ENCODE measurements around the gene ZNF512B. TPM values are rescaled to one million over a fixed set of nuclear protein-coding genes. Genes with fewer than 3 reads are reported as not detected.

The ZNF512B gene
- total and polyA plus RNA-seq, 2 experiments from 2014 or later: 6.1 to 28.8 TPM

DNA sequence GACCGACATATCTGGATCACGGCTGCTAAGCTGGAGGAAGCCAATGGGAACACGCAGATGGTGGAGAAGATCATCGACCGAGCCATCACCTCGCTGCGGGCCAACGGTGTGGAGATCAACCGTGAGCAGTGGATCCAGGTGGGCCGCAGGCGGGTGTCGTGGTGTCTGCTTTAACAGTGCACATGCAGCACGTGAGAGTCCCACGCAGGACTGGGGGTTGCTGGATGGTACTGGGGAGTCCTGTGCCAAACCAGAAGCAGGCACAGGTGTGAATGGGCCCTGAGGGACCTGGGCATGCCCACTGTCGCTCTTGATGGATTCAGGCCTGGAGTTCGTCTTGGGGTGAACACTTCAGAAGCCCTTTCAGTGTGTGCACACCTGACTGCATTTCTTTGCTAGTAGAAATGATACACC lies 41.6 kb upstream of the ZNF512B start:
- Mint-ChIP-seq H3K27me3 (ENCODE audit: insufficient read depth, low read depth, poor library complexity) (no peaks in the 10 kb centered on the region), H3K36me3 (ENCODE audit: low read depth) (peaks cover 66% of the 10 kb centered on the region), H3K9me3 (no peaks in the 10 kb centered on the region), H3K4me3 (no peak overlapping the region), H3K4me1 (no peaks in the 10 kb centered on the region), H3K27ac (no peak overlapping the region)
- 0 out of 2 replicates have a peak, but pooled peaks cover 8% of the 10 kb centered on the region for H3F3A ChIP-seq (replicated peaks; ENCODE audit: low read depth)
- no peak overlapping the region for H2AFZ ChIP-seq
- no peak overlapping the region for H3K4me2 ChIP-seq
- peaks cover 15% of the 10 kb centered on the region for H3K79me2 ChIP-seq (replicated peaks; ENCODE audit: insufficient read depth)
- no peak overlapping the region for H3K27ac ChIP-seq (ENCODE audit: low read depth)
- TF ChIP-seq, protein P1, sequence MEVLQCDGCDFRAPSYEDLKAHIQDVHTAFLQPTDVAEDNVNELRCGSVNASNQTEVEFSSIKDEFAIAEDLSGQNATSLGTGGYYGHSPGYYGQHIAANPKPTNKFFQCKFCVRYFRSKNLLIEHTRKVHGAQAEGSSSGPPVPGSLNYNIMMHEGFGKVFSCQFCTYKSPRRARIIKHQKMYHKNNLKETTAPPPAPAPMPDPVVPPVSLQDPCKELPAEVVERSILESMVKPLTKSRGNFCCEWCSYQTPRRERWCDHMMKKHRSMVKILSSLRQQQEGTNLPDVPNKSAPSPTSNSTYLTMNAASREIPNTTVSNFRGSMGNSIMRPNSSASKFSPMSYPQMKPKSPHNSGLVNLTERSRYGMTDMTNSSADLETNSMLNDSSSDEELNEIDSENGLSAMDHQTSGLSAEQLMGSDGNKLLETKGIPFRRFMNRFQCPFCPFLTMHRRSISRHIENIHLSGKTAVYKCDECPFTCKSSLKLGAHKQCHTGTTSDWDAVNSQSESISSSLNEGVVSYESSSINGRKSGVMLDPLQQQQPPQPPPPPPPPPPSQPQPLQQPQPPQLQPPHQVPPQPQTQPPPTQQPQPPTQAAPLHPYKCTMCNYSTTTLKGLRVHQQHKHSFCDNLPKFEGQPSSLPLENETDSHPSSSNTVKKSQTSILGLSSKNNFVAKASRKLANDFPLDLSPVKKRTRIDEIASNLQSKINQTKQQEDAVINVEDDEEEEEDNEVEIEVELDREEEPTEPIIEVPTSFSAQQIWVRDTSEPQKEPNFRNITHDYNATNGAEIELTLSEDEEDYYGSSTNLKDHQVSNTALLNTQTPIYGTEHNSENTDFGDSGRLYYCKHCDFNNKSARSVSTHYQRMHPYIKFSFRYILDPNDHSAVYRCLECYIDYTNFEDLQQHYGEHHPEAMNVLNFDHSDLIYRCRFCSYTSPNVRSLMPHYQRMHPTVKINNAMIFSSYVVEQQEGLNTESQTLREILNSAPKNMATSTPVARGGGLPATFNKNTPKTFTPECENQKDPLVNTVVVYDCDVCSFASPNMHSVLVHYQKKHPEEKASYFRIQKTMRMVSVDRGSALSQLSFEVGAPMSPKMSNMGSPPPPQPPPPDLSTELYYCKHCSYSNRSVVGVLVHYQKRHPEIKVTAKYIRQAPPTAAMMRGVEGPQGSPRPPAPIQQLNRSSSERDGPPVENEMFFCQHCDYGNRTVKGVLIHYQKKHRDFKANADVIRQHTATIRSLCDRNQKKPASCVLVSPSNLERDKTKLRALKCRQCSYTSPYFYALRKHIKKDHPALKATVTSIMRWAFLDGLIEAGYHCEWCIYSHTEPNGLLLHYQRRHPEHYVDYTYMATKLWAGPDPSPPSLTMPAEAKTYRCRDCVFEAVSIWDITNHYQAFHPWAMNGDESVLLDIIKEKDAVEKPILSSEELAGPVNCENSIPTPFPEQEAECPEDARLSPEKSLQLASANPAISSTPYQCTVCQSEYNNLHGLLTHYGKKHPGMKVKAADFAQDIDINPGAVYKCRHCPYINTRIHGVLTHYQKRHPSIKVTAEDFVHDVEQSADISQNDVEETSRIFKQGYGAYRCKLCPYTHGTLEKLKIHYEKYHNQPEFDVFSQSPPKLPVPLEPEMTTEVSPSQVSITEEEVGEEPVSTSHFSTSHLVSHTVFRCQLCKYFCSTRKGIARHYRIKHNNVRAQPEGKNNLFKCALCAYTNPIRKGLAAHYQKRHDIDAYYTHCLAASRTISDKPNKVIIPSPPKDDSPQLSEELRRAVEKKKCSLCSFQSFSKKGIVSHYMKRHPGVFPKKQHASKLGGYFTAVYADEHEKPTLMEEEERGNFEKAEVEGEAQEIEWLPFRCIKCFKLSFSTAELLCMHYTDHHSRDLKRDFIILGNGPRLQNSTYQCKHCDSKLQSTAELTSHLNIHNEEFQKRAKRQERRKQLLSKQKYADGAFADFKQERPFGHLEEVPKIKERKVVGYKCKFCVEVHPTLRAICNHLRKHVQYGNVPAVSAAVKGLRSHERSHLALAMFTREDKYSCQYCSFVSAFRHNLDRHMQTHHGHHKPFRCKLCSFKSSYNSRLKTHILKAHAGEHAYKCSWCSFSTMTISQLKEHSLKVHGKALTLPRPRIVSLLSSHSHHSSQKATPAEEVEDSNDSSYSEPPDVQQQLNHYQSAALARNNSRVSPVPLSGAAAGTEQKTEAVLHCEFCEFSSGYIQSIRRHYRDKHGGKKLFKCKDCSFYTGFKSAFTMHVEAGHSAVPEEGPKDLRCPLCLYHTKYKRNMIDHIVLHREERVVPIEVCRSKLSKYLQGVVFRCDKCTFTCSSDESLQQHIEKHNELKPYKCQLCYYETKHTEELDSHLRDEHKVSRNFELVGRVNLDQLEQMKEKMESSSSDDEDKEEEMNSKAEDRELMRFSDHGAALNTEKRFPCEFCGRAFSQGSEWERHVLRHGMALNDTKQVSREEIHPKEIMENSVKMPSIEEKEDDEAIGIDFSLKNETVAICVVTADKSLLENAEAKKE (CRISPR knock-in tag; IDR thresholded peaks at IDR 0.05): no peak
- TF ChIP-seq, protein P2, sequence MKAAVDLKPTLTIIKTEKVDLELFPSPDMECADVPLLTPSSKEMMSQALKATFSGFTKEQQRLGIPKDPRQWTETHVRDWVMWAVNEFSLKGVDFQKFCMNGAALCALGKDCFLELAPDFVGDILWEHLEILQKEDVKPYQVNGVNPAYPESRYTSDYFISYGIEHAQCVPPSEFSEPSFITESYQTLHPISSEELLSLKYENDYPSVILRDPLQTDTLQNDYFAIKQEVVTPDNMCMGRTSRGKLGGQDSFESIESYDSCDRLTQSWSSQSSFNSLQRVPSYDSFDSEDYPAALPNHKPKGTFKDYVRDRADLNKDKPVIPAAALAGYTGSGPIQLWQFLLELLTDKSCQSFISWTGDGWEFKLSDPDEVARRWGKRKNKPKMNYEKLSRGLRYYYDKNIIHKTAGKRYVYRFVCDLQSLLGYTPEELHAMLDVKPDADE (IDR thresholded peaks at IDR 0.05): no peak
- H3K9me2 ChIP-seq (ENCODE audit: insufficient read depth): no peaks in the 10 kb centered on the region
- no peaks in the 10 kb centered on the region for H3K27me3 ChIP-seq (ENCODE audit: insufficient read depth)
- peaks cover 30% of the 10 kb centered on the region for H3K36me3 ChIP-seq (ENCODE audit: insufficient read depth)
- H3K4me1 ChIP-seq (ENCODE audit: insufficient read depth): no peaks in the 10 kb centered on the region
- H3K4me3 ChIP-seq: no peak overlapping the region
- H4K20me1 ChIP-seq (replicated peaks; ENCODE audit: insufficient read depth): peaks cover 15% of the 10 kb centered on the region
- DNase-seq (ENCODE audit: low spot score) (no peak), ATAC-seq (no peak)

DNA sequence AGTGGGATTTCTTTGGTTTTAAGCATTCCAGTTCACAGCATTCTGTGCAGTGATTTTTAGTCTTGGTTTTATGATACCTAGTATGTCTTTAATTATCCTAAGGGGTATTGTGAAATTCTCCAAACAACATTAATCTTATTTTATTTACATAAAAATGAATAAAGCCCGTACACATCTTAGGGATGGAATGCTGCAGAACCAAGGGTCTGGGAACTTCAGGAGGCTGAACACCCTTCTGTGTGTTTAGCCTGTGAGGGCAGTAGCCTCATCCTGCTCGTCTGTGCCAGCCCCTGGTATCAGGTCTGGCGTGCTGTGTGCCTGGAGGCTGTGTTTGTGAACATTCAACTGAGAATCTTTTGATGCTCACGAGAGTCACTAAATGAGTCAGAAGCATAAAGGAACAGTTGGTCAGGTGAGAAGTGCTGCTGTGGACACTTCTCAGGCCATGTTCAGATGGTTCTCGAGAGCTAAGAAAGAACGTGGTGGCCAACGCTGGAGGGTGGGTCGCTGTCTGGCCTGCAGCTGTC lies 41.0 kb upstream of the ZNF512B start:
- Histone ChIP-seq H3K27me3 (ENCODE audit: insufficient read depth) (no peaks in the 10 kb centered on the region), H3K79me2 (replicated peaks; ENCODE audit: insufficient read depth) (peaks cover 15% of the 10 kb centered on the region), H3K4me1 (ENCODE audit: insufficient read depth) (no peaks in the 10 kb centered on the region), H3K4me3 (no peak overlapping the region), H3K36me3 (ENCODE audit: insufficient read depth) (peaks cover 28% of the 10 kb centered on the region), H3F3A (replicated peaks; ENCODE audit: low read depth) (0 out of 2 replicates have a peak, but pooled peaks cover 8% of the 10 kb centered on the region), H3K4me2 (no peak overlapping the region), H2AFZ (no peak overlapping the region), H4K20me1 (replicated peaks; ENCODE audit: insufficient read depth) (peaks cover 15% of the 10 kb centered on the region), H3K9me2 (ENCODE audit: insufficient read depth) (no peaks in the 10 kb centered on the region), H3K27ac (ENCODE audit: low read depth) (no peak overlapping the region)
- no peak overlapping the region for H3K4me3 Mint-ChIP-seq
- H3K4me1 Mint-ChIP-seq: no peaks in the 10 kb centered on the region
- DNase-seq (ENCODE audit: low spot score): no peak
- no peak overlapping the region for H3K27ac Mint-ChIP-seq
- no peaks in the 10 kb centered on the region for H3K9me3 Mint-ChIP-seq
- peaks cover 66% of the 10 kb centered on the region for H3K36me3 Mint-ChIP-seq (ENCODE audit: low read depth)
- no peak for ATAC-seq
- no peaks in the 10 kb centered on the region for H3K27me3 Mint-ChIP-seq (ENCODE audit: insufficient read depth, low read depth, poor library complexity)
- no peak for TF ChIP-seq JUNB (IDR thresholded peaks at IDR 0.05; ENCODE audit: unreplicated experiment)
- no peak for TF ChIP-seq EZH2 (IDR thresholded peaks at IDR 0.05; ENCODE audit: low read depth, unreplicated experiment)
- TF ChIP-seq STAT1 (IDR thresholded peaks at IDR 0.05; ENCODE audit: unreplicated experiment): no peak
- TF ChIP-seq ZNF114 (CRISPR knock-in tag; IDR thresholded peaks at IDR 0.05): no peak
- no peak for TF ChIP-seq POLR2AphosphoS5 (IDR thresholded peaks at IDR 0.05; ENCODE audit: low read depth)
- TF ChIP-seq, protein P2 (IDR thresholded peaks at IDR 0.05): no peak
- TF ChIP-seq, protein P3, sequence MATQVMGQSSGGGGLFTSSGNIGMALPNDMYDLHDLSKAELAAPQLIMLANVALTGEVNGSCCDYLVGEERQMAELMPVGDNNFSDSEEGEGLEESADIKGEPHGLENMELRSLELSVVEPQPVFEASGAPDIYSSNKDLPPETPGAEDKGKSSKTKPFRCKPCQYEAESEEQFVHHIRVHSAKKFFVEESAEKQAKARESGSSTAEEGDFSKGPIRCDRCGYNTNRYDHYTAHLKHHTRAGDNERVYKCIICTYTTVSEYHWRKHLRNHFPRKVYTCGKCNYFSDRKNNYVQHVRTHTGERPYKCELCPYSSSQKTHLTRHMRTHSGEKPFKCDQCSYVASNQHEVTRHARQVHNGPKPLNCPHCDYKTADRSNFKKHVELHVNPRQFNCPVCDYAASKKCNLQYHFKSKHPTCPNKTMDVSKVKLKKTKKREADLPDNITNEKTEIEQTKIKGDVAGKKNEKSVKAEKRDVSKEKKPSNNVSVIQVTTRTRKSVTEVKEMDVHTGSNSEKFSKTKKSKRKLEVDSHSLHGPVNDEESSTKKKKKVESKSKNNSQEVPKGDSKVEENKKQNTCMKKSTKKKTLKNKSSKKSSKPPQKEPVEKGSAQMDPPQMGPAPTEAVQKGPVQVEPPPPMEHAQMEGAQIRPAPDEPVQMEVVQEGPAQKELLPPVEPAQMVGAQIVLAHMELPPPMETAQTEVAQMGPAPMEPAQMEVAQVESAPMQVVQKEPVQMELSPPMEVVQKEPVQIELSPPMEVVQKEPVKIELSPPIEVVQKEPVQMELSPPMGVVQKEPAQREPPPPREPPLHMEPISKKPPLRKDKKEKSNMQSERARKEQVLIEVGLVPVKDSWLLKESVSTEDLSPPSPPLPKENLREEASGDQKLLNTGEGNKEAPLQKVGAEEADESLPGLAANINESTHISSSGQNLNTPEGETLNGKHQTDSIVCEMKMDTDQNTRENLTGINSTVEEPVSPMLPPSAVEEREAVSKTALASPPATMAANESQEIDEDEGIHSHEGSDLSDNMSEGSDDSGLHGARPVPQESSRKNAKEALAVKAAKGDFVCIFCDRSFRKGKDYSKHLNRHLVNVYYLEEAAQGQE (IDR thresholded peaks at IDR 0.05; ENCODE audit: unreplicated experiment): no peak
- no peak for TF ChIP-seq ZNF331 (CRISPR knock-in tag; IDR thresholded peaks at IDR 0.05; ENCODE audit: low read depth)
- TF ChIP-seq CREB1 (CRISPR knock-in tag; IDR thresholded peaks at IDR 0.05; ENCODE audit: low read depth): no peak
